Regular cardiac myocyte (primary cell): ENCODE measurements around the gene PRKAG2. TPM values are rescaled to one million over a fixed set of nuclear protein-coding genes. Genes with fewer than 3 reads are reported as not detected.

Experiments used
- total RNA-seq: library from RNA; depleted of rRNA; stranded (reverse); fragments of >200 nt; gene quantifications from 2 replicates; pipeline ENCODE4 v1.2.3, GENCODE V29; 2014

PRKAG2 gene
- total RNA-seq: 17.8 and 19.2 TPM in 2 replicates

GRCh38 chr7:151876899-151877777, at the start of gene PRKAG2:
PRKAG2 (minus strand) TSS chr7:151877115; CDS start chr7:151876620, 495 bp downstream.

GRCh38 chr7:151519765-151520418, 357.0 kb downstream of the PRKAG2 start, which contains the start of gene RHEB:
RHEB (minus strand) TSS chr7:151519895; CDS start chr7:151519511, 384 bp downstream.

Other genes with a start within 250 kb of the PRKAG2 start
- not detected in 2 replicates for gene GALNTL5, start 79.3 kb upstream of the PRKAG2 start, total RNA-seq
- 38.9 and 70.8 TPM in 2 replicates for gene GALNT11, start 148.6 kb upstream of the PRKAG2 start, total RNA-seq